HG02610 (cell line): ENCODE measurements around the gene EPHA6.
"Not testable (repeated sequence)": the region's sequence is repeated elsewhere in the genome, so short reads cannot be mapped to it uniquely, and the experiment has no call there.

Experiments used
- ATAC-seq: cut with Tn5 transposase; IDR thresholded peaks from one replicate; pipeline ENCODE4 v1.9.1; 2021; ENCODE audit warnings: mild to moderate bottlenecking, moderate library complexity; ENCODE audit not compliant: unreplicated experiment

EPHA6 gene

GRCh38 chr3:97264180-97264579 lies 449.8 kb downstream of the EPHA6 start:
- ATAC-seq = no peak

GRCh38 chr3:97265237-97266005 lies 451.0 kb downstream of the EPHA6 start:
- ATAC-seq = no peak

GRCh38 chr3:97269202-97269601 lies 454.8 kb downstream of the EPHA6 start:
- ATAC-seq = no peak

- ATAC-seq = not testable (repeated sequence)
Observed at GRCh38 chr3:97276879-97277550, 462.6 kb downstream of the EPHA6 start.

GRCh38 chr3:97277708-97278107 lies 463.3 kb downstream of the EPHA6 start:
- no peak for ATAC-seq

- ATAC-seq = no peak
Observed at GRCh38 chr3:97278506-97278905, 464.1 kb downstream of the EPHA6 start.

GRCh38 chr3:97291901-97292300 lies 477.5 kb downstream of the EPHA6 start:
- ATAC-seq = no peak

- ATAC-seq = no peak
Observed at GRCh38 chr3:97293596-97294131, 479.3 kb downstream of the EPHA6 start.

- no peak for ATAC-seq
Observed at GRCh38 chr3:97297032-97297431, 482.6 kb downstream of the EPHA6 start.

- ATAC-seq = no peak
Observed at GRCh38 chr3:97301114-97301513, 486.7 kb downstream of the EPHA6 start.

- peak; percentile 14 for ATAC-seq
Observed at GRCh38 chr3:97306226-97306625, 491.8 kb downstream of the EPHA6 start.

GRCh38 chr3:97338375-97338774 lies 524.0 kb downstream of the EPHA6 start:
- no peak for ATAC-seq

- no peak for ATAC-seq
Observed at GRCh38 chr3:97340940-97341339, 526.5 kb downstream of the EPHA6 start.

GRCh38 chr3:97347780-97348179 lies 533.4 kb downstream of the EPHA6 start:
- ATAC-seq = no peak

GRCh38 chr3:97350971-97351370 lies 536.6 kb downstream of the EPHA6 start:
- no peak for ATAC-seq

- ATAC-seq = no peak
Observed at GRCh38 chr3:97353176-97353575, 538.8 kb downstream of the EPHA6 start.

- ATAC-seq = no peak
Observed at GRCh38 chr3:97359977-97360376, 545.6 kb downstream of the EPHA6 start.

GRCh38 chr3:97360804-97361203 lies 546.4 kb downstream of the EPHA6 start:
- no peak for ATAC-seq

GRCh38 chr3:97384583-97384982 lies 570.2 kb downstream of the EPHA6 start:
- ATAC-seq = no peak

- no peak for ATAC-seq
Observed at GRCh38 chr3:97388774-97389173, 574.4 kb downstream of the EPHA6 start.

- ATAC-seq = no peak
Observed at GRCh38 chr3:97389936-97390335, 575.5 kb downstream of the EPHA6 start.

- ATAC-seq = no peak
Observed at GRCh38 chr3:97391167-97391566, 576.8 kb downstream of the EPHA6 start.
